ENCODE data around the gene FSTL3.

FSTL3 gene

DNA sequence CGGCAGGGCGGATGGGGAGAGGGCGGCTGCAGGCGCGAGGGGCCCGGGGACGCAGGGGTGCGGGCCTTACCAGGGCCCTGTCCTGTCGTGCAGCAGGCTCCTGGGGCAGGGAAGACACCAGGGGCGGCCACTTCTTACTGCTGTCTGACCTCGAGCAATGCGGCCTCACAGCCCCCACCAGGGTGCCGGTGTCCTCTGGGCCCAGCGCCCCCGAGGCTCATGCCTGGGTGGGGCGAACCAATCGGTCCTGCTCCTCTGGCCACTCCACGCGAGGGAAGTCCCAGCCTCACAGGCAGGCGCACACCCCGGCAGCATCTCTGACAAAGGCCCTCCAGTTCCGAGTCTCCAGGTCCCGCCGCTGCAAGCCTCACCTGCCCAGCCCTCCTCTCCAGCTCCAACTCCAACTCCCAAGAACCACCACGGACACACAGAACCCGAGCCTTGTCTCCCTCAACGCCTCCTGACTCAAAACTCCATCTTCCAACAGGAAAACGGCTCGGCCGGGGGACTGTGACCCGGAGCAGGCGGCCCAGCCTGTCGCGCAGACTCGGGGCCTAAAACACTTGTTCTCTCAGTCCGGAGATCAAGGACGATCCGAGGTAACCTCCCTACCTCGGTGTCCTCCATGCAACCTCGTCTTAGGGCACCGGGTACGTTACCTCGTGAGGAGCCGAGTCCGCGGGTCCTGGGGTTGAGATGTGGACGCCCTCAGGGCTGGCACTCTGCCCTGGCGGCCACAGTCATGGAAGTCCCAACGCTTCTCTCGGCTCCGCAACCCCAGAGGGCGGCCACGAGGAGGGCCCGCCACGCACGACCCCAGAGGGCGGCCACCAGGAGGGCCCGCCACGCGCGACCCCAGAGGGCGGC, 30.0 kb upstream of the FSTL3 start:
- no peak for DNase-seq

DNA sequence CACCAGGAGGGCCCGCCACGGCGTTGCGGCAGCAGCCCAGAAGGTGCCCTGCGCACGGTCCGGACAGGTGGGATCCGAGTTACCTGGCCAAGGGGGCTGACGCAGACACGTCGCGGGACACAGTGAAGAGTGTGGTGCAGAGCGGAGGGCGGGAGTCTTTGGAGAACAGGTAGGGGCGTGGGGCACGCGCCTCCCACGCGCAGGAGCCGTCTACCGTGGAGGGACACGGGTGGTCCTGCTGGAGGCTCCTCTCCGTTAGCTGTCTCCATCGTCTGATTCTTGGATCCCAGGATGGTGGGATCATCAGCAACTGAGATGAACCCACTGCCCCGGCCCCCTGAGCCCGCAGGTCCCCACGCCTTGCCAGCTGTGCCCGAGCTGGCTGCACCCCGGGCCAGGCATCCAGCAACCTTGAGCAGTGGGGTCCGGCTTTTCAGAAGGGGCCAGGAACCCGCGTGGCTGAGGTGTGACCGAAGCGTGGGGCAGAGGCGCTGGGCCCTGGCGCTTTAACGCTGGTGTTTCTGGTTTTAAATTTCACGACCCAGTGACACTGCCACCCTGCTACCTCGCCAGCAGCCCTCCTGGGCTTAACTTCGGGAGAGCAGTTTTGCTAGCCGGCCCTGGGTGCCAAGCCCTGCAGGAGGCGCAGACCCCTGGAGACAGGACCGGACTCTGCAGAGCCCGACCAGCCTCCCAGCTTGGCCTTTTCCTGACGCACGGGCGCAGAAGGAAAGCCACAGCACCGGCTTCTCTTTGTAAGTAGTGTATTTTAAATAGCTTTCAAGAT, 29.2 kb upstream of the FSTL3 start:
- no peak for DNase-seq

DNA sequence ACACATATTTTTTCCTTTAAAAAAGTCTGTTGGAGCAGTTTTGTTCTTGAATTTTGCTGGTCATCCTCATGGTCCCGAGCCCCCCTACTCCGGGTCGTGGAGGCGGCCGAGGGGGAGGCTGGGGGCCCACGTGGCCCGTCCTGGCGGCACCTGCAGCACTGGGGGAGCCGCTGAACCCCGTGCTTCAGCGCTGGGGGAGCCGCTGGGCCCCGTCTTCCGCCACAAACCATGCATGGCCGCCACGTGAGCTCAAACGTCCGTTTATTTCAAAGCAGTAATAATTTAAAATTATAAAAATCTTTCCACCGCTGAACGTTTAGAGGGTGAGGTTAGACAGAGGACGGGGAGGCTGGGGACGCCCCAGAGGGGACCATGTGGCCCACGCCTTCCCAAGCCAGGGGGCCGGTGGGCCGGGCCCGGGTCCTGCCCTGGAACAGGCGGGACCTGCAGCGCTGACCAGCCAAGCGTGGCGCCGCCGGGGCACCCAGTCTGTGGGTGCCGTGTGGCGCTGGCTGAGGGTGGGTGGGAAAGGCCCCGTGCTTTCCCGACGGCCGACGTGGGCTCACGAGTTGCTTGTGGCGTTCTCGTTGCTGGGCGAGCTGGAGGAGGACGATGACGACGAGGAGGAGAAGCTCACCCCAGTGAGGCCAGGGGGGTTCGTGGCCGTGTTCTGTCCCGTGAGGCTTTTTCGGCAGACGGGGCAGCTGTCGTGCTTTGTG, 28.5 kb upstream of the FSTL3 start:
- DNase-seq: no peak

DNA sequence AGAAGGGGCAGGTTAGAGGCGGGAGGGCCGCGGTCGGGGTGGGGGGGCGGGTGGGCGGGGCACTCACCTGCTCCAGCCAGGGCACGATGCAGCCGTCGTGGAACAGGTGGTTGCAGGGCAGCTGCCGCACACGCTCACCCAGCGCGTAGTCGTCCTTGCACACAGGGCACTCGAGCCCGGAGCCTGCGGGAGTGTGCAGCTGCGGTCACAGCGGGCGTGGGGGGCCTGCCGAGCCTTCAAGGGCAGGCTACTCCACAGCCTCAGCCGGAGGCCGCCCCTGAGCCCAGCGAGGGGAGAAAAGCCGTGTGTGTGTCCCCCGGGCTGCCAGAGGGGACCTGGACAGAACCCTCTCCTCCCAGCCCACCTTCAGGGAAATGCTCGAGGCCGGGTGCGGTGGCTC, 27.9 kb upstream of the FSTL3 start:
- no peak for DNase-seq

DNA sequence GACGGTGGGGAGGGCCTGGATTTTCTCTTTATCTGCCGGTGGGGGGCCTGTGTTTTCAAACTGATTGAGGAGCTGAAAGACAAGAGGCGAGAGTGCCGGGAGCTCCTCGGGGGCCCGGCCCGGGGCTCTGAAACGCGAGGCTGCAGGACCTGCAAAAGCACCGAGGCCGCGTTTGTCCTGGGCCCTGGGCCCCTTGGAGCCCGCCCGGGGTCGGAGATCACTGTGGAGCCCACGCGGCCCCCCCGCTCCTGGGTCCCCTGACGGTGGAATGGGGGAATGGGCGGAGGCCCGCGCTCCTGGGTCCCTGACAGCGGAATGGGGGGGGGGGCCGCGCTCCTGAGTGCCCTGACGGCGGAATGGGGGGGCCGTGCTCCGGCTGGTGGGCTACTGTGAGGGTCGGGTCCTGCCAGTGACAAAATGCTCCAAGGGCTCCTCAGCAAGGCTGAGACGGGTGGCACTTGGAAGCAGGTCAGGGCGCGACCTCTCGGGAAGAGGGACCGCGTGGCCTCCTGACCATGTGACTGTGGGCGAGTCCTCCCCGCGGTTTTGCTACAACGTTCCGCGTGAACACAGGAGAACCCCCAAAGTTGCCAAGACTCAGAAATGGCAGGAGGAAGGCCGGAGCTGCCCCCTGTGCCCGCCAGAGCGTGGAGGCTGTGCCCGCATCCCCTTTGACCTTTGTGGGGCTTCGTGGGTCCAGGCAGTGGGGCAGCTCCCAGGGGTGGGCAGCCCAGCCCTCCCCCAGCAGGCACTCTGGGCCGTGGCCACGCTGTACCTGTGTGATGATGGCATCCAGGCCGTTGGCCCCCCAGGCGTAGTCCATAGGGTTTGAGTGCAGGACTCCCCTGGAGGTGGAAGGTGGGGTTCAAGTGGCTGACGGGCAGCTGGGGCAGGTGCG, 27.0 kb upstream of the FSTL3 start:
- DNase-seq: no peak

DNA sequence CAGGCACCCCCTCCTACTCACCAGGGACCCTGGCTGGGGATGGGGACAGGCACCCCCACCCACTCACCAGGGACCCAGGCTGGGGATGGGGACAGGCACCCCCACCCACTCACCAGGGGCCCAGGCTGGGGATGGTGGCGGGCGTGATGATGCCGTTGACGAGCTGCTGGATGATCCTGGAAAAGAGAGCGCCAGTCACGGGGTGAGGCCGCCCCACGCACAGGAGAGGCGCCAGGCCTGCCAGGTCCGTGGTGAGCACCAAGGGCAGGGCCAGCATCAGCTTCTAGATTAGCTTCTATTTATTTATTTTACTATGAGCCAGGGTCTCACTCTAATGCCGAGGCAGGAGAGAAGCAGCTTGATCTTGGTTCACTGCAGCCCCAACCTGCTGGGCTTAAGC, 26.1 kb upstream of the FSTL3 start:
- DNase-seq: no peak

DNA sequence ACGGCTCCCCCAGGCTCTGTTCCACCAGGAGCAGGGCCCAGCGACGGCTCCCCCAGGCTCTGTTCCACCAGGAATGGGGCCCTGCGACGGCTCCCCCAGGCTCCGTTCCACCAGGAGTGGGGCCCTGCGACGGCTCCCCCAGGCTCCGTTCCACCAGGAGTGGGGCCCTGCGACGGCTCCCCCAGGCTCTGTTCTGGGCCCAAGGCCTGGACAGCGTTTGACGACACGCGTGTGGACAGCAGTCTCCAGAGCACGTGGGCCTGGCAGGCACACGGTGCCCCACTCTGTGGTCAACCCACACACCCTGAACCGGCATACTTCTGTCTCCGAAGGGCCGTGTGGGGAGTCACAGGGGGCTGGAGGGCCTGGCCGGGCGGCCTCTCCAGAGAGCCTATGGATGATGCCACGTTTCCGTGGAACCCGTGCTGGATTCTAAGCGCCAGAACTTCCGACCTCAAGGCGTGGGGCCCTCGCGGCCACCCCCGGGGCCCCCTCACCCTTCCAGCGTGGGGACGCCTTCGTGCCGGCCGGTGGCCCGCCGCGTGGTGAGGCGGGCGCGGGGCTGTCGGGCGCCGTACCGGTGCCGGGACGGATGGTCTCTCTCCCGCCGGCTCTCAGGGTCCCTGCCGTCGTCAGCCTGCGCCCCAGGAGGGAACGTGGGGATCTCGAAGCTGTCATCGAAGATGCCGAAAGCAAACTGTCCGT, 24.9 kb upstream of the FSTL3 start:
- DNase-seq: no peak

DNA sequence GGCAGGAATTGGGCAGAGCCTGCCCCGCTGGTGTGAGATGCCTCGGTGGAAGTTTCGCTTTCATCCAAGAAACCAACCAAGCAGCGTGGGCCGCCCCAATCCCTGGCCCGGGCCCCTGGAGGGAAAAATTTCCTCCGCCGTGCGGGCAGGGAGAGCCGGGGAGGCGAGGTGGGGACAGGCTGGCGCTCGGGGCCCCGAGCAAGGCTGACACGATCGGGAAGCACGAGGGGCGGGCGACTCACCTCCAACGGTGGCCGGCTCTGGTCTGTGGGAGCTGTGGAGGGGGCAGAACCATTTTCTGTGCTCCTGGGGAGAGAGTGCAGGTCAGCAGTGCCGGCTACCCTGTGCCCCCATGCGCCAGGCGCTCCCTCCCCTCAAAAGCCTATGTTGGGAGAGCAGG, 24.2 kb upstream of the FSTL3 start:
- DNase-seq: no peak

DNA sequence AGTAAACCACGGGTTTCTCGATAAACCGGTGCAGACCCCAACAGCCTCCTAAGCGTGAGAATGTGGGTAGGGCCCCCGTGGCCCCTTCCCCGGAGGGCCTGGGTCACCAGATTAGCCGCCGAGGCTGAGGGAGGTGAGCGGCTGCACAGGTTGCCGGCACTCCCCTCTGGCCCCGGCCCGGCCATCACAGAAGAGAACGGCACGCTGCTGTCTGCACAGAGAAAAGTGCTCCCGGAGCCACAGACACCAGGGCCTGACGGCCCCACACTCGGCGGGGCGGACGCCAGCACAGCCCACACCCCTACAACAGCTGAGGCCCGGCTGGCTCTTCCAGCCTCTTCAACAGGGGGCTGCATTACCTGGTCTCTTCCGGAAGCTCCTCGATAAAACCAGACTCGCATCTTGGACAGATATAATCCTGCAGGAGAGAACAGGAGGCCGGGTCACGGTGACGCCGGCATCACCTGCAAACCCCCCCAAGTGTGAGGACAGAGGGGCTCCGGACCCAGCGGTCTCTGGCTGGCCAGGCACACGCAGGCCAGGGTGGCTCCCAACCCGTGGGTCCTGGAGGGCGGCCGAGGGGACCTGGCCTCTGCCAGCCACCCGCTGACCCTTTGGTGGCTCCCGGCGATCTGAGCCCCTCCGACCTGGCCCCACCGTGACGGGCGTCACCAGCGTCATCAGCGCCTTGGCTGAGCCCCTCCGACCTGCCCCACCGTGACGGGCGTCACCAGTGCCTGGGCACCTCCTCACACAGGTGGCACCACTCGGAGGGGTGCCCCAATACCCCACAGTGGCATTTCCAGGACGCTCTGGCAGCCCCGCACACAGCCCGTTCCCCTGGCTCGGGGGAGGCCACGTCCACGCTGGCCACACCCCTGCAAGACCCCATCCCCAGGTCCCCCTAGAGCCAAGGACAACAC, 23.5 kb upstream of the FSTL3 start:
- DNase-seq: no peak

DNA sequence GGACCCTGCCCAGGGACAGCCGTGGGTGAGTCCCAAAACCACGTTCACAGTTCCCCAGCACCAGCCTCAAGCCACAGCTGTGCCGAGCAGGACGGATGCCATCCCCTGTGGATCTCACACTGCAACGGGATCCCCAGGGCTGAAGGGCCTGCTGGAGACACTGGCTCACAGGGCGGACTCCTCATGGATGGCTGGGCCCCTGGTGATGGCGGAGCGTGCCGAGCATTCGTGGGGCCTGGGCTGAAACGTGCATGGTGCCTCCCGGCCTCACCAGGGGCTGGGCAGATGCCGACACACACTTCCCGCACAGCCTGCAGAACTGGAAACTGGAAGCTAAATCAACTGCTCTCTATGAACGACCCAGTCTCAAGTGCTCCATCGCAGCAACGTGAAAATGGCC, 22.8 kb upstream of the FSTL3 start:
- no peak for DNase-seq

DNA sequence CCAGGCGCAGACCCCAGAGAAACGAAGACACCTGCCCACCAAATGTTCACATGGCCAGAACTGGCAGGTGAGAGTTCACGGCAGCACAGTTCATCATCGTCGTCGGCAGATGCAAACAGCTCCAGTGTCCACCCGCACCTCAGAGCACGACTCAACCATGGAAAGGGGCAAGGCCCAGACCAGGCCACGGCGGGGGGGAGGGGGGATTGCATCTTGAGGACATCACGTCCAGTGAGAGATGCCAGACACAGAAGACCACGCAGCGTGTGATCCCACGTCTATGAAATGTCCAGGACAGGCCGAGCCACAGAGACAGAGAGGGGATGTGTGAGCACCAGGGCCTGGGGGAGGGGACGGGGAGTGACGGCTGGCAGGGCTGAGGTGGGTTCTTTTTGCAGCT, 20.5 kb upstream of the FSTL3 start:
- no peak for DNase-seq

DNA sequence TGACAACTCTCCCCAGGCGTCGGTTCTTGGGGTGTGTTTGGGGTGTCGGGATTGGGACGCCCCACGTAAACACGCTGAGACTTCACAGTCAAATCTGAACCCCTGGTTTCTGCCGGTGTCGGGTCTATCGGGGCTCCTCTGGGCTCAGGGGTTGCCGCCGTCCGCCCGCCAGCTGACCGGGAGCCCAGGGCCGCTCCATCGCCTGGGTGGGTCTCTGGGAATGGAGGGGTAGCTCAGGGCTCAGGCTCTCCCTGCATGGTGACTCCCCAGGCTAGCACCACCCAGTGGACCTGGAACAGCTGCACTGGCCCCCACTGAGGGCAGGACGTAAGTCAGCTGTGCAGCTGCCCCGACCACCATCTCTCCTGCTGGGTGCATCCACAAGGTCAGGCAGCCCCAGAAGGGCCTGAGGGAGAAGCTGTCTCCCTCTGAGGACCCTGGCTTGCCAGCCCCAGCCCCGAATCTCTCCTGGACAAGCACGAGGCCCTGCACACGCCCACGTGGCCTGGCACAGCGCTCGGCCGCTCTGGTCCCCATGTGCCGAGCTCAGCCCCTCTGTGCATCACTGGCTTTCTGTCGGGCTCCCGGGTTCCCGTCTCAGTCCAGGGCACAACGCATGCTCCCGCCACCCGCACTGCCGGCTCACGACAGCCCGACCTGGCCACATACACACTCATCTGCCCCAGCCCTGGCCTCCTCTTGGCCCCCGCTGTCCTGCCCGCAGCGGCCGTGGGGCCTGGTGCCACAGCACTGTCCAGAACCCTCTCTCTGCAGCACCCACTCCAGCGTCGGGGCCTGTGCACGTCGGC, 19.2 kb upstream of the FSTL3 start:
- no peak for DNase-seq

DNA sequence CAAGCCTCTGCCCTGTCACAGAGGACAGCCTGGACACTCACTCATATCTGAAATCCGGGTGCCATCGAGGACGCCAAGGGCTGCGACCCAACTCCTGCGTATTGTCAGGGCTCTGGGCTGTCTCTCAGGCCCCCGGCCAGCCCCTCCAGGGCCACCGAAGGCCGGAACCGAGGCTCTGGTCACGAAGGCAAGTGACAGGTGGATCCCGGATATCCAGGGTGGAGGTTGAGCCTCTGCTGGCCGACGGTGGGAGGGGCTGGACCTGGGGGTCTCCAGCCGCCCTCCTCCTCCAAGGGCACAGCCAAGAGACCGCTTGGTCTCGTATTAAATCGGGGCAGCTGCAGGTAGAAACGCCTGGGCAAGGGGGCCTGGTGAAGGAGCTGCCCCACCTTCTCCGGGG, 18.6 kb upstream of the FSTL3 start:
- no peak for DNase-seq

DNA sequence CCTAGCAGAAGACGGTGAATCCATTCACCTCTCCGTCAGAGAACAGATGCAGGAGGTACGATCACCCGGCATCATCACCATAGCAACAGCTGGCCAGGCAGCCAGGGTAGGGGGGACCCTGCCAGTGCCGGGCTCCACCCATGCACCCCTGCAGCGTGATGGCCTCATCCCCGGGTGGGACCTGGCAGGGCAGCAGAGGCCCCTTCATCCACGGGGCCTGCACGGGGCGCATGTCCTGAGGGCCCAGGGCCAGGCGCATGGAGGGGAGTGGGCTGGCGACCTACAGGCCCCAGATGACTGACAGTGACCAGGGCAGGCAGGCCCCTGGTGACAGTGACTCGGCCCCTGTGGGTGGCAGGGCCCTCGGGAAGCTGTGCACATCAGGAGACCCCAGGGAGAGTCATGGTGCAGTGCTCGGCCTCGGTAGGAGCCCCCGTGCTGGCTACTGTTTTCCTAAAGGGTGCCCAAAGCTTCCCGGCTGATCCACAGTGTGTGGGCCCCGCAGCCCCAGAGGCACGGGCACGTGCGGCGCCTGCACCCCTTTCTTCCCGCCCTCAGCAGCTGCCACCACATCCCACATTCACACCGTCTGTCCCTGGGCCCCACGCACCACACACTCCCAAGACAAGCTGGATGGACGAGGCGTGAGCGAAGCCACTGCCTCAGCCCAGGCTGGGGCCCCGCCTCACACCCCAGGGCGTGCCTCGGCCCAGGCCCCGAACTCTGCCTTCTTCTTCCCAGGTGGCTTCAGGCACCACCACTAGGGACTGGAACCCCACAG, 17.9 kb upstream of the FSTL3 start:
- no peak for DNase-seq

DNA sequence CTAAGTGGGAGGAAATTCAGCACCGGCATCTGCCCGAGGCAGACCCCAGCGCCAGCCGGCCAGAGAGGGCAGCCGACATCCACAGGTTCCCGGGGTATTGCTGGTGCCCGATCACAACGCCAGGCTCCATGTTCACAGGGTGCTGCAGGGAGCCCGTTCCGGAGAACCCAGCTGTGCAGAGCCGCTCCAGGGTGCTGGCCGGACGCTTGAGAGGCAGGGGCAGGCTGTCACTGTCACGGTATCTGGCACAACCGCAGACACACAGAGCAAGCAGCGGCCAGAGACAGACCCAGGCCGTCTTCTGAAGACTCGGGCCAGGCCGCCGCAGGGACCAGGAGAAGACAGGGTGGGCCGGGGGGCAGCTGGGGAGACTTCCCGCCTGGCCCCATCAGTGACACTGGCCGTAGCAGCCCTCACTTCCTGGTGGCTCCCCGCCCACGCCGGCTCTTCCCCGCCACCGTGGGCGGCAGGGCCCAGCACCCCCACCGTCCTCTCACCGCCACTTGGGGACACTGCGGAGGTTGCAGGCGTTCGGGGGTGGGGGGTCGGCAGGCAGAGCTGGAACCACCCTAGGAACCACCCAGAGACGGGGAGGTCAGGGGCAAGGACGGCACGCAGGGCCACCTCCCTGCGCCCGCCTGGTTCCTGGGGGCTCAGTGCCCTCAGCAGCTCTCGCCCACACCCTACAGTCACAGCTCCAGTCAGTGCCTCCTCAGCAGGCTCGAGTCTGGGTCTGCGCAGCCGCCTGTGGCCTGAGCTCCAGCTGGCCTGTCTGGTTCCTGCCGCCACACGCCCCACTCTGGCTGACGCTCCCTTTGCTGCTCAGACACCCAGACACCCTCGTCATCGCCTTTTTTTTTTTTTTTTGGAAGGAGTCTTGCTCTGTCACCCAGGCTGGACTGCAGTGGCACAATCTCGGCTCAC, 17.0 kb upstream of the FSTL3 start:
- DNase-seq: no peak

DNA sequence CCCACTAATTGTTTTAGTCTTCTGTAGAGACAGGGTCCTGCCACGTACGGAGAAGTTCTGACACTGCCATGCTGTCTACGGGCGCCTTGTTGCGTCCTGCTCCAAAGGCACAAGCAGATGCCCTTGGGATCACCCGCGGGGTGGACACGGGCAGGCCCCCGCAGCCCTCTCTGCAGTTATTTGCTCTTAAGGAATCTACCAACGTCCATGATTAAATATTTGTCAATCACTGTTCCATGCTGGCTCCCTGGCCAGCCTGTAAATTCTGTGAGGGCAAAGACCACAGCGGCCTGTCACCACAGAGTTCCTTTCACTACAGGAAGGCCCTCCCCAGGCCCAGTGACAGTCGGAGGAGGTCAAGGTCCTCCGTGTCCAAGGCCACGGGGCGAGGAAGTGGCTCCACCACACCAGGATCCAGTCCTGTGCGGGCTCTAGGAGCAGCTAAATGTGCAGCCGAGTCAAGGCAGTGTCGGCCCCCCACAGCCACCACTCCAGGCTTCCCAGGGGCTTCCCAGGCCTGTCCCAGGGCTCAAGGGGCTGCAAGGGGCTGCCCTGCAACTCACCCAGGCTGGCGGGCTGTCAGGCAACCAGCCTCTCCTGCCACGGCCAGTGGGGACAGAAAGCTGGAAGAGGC, 15.3 kb upstream of the FSTL3 start:
- DNase-seq: no peak
